GM19468 (cell line): ENCODE data around the gene TMEM95.
"Not testable (repeated sequence)": the region's sequence is repeated elsewhere in the genome, so short reads cannot be mapped to it uniquely, and the experiment has no call there.

Source experiments
- ATAC-seq: cut with Tn5 transposase; IDR thresholded peaks from one replicate; pipeline ENCODE4 v1.9.1; 2021; ENCODE audit warnings: mild to moderate bottlenecking, moderate library complexity, moderate number of reproducible peaks; ENCODE audit not compliant: unreplicated experiment; ENCODE audit errors: extremely low read depth

The TMEM95 gene

DNA sequence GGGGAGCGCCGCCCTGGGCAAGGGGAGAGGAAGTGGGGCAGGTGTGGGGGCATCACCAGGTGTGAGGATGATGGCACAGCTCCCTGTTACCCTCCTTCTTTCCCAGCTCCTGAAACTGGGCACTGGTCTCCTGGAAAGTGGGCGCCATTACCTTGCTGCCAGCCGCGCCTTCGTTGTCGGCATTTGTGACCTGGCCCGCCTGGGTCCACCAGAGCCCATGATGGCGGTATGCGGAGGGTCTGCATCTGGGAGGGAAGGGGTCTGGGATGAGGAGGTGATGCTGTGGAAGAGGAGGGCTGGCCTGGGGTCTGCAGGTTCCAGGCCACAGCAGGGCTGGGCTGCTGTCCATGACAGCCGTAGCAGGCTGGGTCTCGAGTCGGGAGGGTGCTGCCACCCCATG lies 13.1 kb upstream of the TMEM95 start:
- no peak for ATAC-seq

GRCh38 chr17:7343250-7343649 lies 11.7 kb upstream of the TMEM95 start:
- ATAC-seq, result no peak

GRCh38 chr17:7346761-7347614 lies 8.0 kb upstream of the TMEM95 start:
- ATAC-seq, result no peak

GRCh38 chr17:7347630-7348477 lies 7.1 kb upstream of the TMEM95 start:
- no peak for ATAC-seq

DNA sequence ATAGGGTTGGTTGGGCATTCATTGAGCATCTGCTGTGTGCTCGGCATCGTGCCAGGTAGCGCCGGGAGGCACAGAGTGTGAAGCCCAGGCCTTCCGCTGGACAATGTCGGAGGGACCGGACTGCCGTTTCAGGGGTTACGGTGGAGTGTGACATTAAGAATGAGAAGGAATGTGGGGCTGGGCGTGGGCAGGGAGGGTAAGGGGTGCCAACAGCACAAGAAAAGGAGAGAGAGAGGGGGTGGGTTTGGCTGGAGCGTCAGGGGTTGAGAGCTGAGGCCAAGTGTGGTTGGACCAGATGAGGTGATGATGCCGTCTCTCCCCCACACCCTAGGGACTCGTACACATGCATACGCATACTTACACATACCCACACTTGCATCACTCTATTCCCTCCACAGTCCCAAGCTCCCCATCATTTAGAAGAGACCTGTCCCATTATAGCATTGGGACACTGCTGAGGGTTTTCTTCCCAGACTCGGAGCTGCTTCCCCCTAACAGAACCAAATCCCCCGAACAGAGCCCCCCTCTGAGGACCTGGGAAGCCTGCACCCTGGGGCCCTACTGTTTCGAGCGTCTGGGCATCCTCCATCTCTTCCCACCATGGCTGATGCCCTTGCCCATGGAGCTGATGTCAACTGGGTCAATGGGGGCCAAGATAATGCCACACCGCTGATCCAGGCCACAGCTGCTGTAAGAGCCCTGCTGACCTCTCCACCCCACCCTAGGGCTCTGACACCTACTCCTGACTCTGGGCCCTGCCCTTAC lies 6.3 kb upstream of the TMEM95 start:
- no peak for ATAC-seq

DNA sequence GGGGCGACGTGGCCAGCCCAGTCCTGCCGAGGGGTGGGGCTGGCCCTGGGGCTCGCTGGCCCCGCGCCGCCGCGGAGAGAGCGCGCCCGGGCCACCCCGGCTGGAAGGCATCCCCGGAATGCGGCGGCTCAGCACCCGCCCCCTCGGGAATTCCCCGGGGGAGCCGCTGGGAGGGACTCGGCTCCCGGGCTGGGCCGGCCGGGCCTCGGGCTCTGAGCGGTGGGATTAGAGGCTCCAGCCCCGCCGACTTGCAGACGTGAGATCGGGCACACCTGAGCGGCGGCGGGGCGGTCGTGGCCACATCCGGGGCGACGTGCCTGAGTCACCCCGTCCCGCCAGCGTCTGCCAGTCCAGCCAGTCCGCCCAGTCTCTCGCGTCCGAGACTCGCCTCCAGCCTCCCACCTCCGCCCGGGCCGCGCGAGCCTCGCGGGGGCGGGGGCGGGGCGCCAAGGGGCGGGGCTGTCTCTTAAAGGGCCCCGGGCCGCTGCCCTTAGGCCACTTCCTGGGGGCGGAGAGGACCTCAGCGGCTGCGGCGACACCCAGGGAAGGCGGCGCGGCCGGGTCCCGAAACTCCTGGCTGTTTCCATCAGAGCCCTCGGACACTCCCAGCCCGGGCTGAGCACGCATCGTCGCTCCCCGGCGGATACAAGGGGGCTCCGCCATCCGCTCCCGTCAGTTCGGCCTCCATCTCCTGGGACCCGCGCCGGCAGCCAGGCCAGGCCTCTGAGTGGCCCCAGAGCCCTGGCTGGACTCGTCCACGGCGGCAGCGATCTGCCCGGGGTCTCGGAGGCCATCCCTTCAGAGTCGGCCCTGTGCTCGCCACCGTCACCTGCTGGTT lies 3.1 kb upstream of the TMEM95 start, which contains the start of gene KCTD11:
KCTD11 (plus strand) TSS at position 498 of the 838 bp plus-strand sequence.
- ATAC-seq, result peak; percentile 21

GRCh38 chr17:7352503-7352889 lies 2.5 kb upstream of the TMEM95 start:
- ATAC-seq, result no peak

DNA sequence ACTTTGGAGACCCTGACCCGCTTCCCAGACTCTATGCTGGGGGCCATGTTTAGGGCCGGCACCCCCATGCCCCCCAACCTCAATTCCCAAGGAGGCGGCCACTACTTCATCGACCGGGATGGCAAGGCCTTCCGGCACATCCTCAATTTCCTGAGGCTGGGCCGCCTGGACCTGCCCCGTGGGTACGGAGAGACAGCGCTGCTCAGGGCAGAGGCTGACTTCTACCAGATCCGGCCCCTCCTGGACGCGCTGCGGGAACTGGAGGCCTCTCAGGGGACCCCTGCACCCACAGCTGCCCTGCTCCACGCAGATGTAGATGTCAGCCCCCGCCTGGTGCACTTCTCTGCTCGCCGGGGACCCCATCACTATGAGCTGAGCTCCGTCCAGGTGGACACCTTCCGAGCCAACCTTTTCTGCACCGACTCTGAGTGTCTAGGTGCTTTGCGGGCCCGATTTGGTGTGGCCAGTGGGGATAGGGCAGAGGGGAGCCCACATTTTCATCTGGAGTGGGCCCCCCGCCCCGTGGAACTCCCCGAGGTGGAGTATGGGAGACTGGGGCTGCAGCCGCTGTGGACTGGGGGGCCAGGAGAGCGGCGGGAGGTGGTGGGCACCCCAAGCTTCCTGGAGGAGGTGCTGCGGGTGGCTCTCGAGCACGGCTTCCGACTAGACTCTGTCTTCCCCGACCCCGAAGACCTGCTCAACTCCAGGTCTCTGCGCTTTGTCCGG lies 1.9 kb upstream of the TMEM95 start:
- ATAC-seq, result no peak

DNA sequence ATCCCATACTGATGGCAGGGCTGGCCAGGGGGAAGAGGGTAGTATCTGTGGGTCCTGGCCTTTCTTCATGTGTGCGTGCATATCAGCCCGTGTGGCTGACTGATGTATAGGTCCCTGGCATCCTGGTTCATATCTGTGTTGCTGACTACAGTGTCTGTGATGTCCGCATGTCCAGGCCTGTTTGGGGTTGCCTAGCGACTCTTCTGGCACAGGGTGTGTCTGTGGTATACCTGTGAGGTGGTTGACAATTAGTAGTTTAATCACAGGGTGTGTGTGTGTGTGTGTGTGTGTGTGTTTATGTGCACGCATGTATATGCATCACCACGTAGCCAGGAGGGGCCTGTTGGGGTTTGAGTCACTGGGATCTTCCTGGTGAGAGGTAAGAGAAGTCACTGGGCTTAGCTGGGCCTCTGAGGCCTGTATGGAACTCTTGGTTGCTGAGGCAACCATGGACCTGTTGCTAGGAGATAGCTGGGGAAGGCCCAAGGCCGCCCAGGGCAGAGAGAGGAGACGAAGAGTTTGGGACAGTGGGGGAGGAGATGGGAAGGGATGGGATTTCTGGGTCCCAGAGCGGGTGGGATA lies 603 bp upstream of the TMEM95 start:
- no peak for ATAC-seq

GRCh38 chr17:7355573-7355972 lies 617 bp downstream of the TMEM95 start:
- ATAC-seq, result no peak

DNA sequence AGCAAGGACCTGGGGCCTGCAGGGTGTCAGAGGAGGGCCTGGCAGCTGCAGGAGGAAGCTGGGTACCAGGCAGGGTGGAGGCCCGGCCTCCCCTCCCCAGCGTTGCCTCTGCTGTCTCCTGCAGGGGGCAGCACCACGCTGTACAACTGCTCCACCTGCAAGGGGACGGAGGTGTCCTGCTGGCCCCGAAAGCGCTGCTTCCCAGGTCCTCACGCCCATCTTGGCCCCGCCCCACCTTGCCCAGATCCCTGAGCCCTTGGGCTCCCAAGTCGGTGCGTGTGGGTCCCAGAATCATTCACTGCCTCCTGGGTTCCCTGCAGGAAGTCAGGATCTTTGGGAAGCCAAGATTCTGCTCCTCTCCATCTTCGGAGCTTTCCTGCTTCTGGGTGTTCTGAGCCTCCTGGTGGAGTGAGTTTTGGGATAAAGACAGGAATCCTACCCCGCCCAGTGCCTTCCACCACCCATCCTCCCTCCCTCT lies 1.2 kb downstream of the TMEM95 start:
- ATAC-seq, result no peak

GRCh38 chr17:7356756-7357155 lies 1.8 kb downstream of the TMEM95 start:
- no peak for ATAC-seq

GRCh38 chr17:7357381-7357780 lies 2.4 kb downstream of the TMEM95 start:
- no peak for ATAC-seq

DNA sequence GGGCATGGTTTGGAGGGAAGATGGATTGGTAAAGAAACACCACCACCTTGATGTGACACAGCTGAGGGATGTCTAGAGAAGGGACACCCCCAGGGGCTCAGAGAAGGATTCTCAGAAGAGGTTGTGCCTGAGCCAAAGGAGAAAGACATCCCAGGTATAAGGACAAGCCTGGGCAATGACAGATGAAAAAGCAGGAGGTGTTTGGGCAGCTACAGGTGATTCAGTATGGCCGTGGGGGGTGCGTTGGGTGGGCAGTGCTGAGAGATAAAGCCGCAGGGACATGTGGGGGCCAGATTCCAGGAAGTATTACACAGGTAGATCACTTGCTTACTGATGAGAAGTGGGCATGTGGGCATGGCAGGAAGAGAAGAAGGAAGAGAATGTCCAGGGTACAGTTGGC lies 7.0 kb downstream of the TMEM95 start:
- no peak for ATAC-seq

DNA sequence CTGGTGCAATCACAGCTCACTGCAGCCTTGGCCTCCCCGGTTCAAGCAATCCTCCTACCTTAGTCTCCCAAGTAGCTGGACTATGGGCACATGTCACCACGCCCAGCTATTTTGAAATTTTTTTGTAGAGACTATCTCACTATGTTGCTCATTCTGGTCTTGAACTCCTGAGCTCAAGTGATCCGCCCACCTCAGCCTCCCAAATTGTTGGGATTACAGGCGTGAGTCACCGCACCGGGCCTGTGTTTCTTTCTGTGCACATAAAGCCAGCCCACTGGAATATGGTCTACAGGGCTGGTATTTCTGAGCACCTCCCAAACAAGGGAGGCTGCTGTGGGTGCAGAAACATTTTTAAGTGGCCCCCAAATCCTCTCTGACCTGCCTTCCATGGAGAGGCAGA lies 8.4 kb downstream of the TMEM95 start:
- ATAC-seq, result no peak

DNA sequence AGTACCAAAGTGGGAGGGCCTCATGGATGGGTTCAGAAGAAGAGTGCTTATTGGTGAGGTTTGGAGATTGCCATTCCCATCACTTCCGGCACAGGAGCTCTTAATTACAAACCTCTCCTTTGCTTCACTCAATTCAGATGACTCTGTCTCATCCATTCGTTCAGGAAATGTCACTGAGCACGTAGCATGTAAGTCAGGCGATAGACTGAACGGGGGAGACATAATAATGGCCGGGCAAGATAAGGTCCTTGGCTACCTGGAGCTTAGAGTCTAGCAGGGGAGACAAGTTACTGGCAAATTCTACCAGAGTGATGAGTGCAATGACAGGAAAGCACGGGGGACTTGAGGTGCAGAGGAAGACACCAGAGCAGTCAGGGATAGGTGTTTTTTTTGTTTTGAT lies 11.0 kb downstream of the TMEM95 start:
- ATAC-seq, result not testable (repeated sequence)

GRCh38 chr17:7367083-7367482 lies 12.1 kb downstream of the TMEM95 start:
- ATAC-seq, result no peak

DNA sequence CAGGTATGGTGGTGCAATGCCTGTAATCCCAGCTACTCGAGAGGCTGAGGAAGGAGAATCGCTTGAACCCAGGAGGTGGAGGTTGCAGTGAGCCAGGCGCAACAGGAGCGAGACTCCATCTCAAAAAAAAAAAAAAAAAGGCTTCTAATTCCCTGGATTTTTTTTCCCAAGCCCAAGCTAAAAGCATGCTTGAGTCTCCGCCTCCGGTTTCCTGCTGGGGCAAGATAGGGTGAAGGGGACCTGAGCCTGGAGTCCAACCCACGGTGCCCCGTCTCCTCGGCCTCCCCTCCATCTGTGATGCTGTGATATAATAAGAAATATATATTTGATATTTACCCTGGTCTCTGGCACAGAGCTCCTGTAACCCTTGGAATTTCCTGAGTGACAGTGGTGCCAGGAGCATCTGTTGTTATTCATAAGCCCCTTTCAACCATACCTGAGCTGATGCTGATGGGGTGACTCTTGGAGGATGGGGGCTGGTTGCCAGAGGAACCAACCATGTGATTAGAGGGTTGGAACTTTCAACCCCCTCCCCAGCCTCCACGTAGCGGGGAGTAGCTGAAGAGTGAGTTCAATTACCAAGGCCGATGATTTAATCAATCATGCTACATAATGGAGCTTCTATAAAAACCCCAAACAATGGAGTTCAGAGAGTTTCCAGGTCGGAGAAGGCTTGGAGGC lies 13.1 kb downstream of the TMEM95 start:
- ATAC-seq, result no peak
